Activated naive CD4-positive, alpha-beta T cell treated with anti-CD3 and anti-CD28 coated beads, Interleukin-2, amount 50 U/mL, for 16 hours (primary cell): ENCODE results near the gene PPM1H.
"Not testable (repeated sequence)": the region's sequence is repeated elsewhere in the genome, so short reads cannot be mapped to it uniquely, and the experiment has no call there.

Source experiments
- DNase-seq: peaks from one replicate; pipeline ENCODE4 v3.0.0-alpha.2; 2020

The PPM1H gene

GRCh38 chr12:62907078-62907477 lies 27.9 kb downstream of the PPM1H start:
- no peak for DNase-seq

- no peak for DNase-seq
Measured at GRCh38 chr12:62903151-62903550, 31.8 kb downstream of the PPM1H start.

- DNase-seq = no peak
Measured at GRCh38 chr12:62900686-62901272, 34.2 kb downstream of the PPM1H start.

- no peak for DNase-seq
Measured at GRCh38 chr12:62899568-62900390, 35.2 kb downstream of the PPM1H start.

GRCh38 chr12:62898526-62898925 lies 36.4 kb downstream of the PPM1H start:
- no peak for DNase-seq

GRCh38 chr12:62895351-62895877 lies 39.5 kb downstream of the PPM1H start:
- no peak for DNase-seq

GRCh38 chr12:62893276-62893675 lies 41.7 kb downstream of the PPM1H start:
- no peak for DNase-seq

- DNase-seq = no peak
Measured at GRCh38 chr12:62891805-62892549, 43.0 kb downstream of the PPM1H start.

- no peak for DNase-seq
Measured at GRCh38 chr12:62888454-62889110, 46.4 kb downstream of the PPM1H start.

- no peak for DNase-seq
Measured at GRCh38 chr12:62886796-62887195, 48.2 kb downstream of the PPM1H start.

GRCh38 chr12:62885242-62885641 lies 49.7 kb downstream of the PPM1H start:
- no peak for DNase-seq

GRCh38 chr12:62884832-62885231 lies 50.1 kb downstream of the PPM1H start:
- DNase-seq = not testable (repeated sequence)

- DNase-seq = no peak
Measured at GRCh38 chr12:62882696-62883095, 52.3 kb downstream of the PPM1H start.

GRCh38 chr12:62882140-62882539 lies 52.8 kb downstream of the PPM1H start:
- no peak for DNase-seq

- no peak for DNase-seq
Measured at GRCh38 chr12:62879691-62880090, 55.3 kb downstream of the PPM1H start.

- DNase-seq = not testable (repeated sequence)
Measured at GRCh38 chr12:62879228-62879627, 55.7 kb downstream of the PPM1H start.

GRCh38 chr12:62878211-62878610 lies 56.7 kb downstream of the PPM1H start:
- DNase-seq = no peak

- DNase-seq = no peak
Measured at GRCh38 chr12:62876938-62877548, 57.9 kb downstream of the PPM1H start.

- DNase-seq = no peak
Measured at GRCh38 chr12:62873826-62874448, 61.0 kb downstream of the PPM1H start.

GRCh38 chr12:62873116-62873825 lies 61.7 kb downstream of the PPM1H start:
- no peak for DNase-seq

- no peak for DNase-seq
Measured at GRCh38 chr12:62868820-62869219, 66.1 kb downstream of the PPM1H start.
